Loucy (cell line): ENCODE measurements around the gene ILK.

Source experiments
- H2AFZ ChIP-seq: fragments of 200-600 bp; sonication (generic); 2 replicates; pipeline ENCODE4 v1.6.0; 2016; ENCODE audit warnings: antibody characterized with exemption, mild to moderate bottlenecking, low read length, moderate library complexity
- H3F3A ChIP-seq: fragments of 200-600 bp; 2 replicates; pipeline ENCODE4 v1.6.0; 2016; ENCODE audit warnings: antibody characterized with exemption, low read depth, mild to moderate bottlenecking
- H3K27me3 ChIP-seq: fragments of 200-600 bp; sonication (generic); 2 replicates; pipeline ENCODE4 v1.6.1; 2014; ENCODE audit warnings: low read length, mild to moderate bottlenecking; ENCODE audit not compliant: insufficient read depth, poor library complexity, severe bottlenecking
- H3K36me3 ChIP-seq: fragments of 200-600 bp; sonication (generic); 2 replicates; pipeline ENCODE4 v1.6.1; 2016; ENCODE audit warnings: low read length; ENCODE audit not compliant: insufficient read depth
- H3K4me1 ChIP-seq: fragments of 200-600 bp; sonication (generic); 2 replicates; pipeline ENCODE4 v1.5.1; 2014; ENCODE audit warnings: low read length, mild to moderate bottlenecking; ENCODE audit not compliant: insufficient read depth, poor library complexity, severe bottlenecking
- H3K4me2 ChIP-seq: fragments of 200-600 bp; sonication (generic); 2 replicates; pipeline ENCODE4 v1.6.0; 2014; ENCODE audit warnings: antibody characterized with exemption, low read length, low read depth, mild to moderate bottlenecking; ENCODE audit not compliant: poor library complexity, severe bottlenecking
- H3K4me3 ChIP-seq: fragments of 200-600 bp; sonication (generic); 2 replicates; pipeline ENCODE4 v1.5.1; 2014; ENCODE audit warnings: low read length, mild to moderate bottlenecking, mixed read lengths; ENCODE audit not compliant: poor library complexity, severe bottlenecking
- H3K79me2 ChIP-seq: fragments of 200-600 bp; sonication (generic); 2 replicates; pipeline ENCODE4 v1.6.1; 2014; ENCODE audit warnings: low read length; ENCODE audit not compliant: insufficient read depth
- H3K9ac ChIP-seq: fragments of 200-600 bp; sonication (generic); 2 replicates; pipeline ENCODE4 v1.6.0; 2014; ENCODE audit warnings: mild to moderate bottlenecking, low read depth, low read length, moderate library complexity; ENCODE audit not compliant: poor library complexity, severe bottlenecking
- H3K9me2 ChIP-seq: fragments of 200-600 bp; sonication (generic); replicated peaks from 2 replicates; pipeline ENCODE4 v1.6.1; 2016; ENCODE audit warnings: low read depth, low read length, mixed read lengths
- H3K9me3 ChIP-seq: fragments of 200-600 bp; sonication (generic); 2 replicates; pipeline ENCODE4 v1.6.1; 2014; ENCODE audit warnings: mild to moderate bottlenecking, antibody characterized with exemption, low read length, low read depth; ENCODE audit not compliant: insufficient read depth
- H4K20me1 ChIP-seq: fragments of 200-600 bp; sonication (generic); 2 replicates; pipeline ENCODE4 v1.6.0; 2014; ENCODE audit warnings: antibody characterized with exemption, low read length, mild to moderate bottlenecking; ENCODE audit not compliant: insufficient read depth, poor library complexity, severe bottlenecking
- EZH2phosphoT487 ChIP-seq: fragments of 200-600 bp; IDR thresholded peaks from 2 replicates; pipeline ENCODE4 v1.6.1; 2018; ENCODE audit warnings: antibody characterized with exemption, mild to moderate bottlenecking, moderate library complexity, borderline replicate concordance
- TF ChIP-seq, protein P1 (sequence below): fragments of 200-600 bp; sonication (generic); conservative IDR thresholded peaks from 2 replicates; pipeline ENCODE4 v1.5.1; 2014; ENCODE audit warnings: mild to moderate bottlenecking, antibody characterized with exemption, low read length

The ILK gene

DNA sequence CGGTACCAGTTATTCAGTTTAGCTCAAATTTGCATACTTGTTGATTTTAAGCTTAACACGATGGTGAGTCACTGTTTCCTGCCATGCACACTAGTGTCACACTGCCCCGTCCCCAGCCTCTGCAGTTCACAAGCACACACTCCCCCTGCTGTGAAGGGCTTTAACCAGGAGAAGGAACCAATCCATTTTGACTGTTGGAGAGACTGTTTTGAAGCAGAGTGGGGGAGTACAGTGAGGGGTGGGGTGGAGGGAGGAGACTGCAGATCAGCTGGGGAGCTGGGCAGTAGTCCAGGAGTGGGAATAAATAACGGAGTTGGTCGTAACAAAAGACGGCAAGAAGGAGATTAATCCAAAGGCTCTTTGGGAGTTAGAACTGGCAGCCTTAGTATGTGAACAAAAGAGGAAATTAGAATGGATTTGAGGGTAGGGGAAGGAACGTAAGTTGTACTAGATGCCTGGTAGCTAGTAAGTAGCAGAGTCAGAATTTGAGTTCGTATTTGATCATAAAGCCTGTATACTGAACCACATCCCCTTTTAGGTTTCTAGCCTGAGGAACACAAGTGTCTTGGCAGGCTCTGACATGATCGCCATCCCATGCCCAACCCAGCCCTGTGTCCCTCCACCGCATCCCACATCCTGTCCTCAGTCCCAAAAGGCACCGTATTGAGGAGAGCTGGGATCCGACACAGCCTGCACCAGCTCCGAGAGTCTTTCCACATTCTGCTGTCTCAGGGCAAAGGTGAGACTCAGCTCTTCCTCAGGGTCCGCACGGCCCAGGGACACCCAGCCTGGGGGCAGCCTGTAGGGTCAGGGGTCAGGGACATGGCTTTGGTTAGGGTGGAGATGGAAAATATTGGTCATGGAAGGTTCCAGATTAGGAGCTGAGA, 14.8 kb downstream of the ILK start:
- H3K79me2 ChIP-seq: peaks cover 6% of the 10 kb centered on the region; the same call in 1 of the 2 replicates
- H4K20me1 ChIP-seq: no peaks in the 10 kb centered on the region
- peak overlapping the region; percentile 85 for H3K4me3 ChIP-seq
- peaks cover 21% of the 10 kb centered on the region for H3K4me1 ChIP-seq
- no peaks in the 10 kb centered on the region for H3K36me3 ChIP-seq
- H3K9ac ChIP-seq: peak overlapping the region; percentile 63
- no peak overlapping the region for H2AFZ ChIP-seq
- no peaks in the 10 kb centered on the region for H3F3A ChIP-seq
- H3K27me3 ChIP-seq: no peaks in the 10 kb centered on the region
- H3K9me2 ChIP-seq: no peaks in the 10 kb centered on the region
- TF ChIP-seq, protein P1, sequence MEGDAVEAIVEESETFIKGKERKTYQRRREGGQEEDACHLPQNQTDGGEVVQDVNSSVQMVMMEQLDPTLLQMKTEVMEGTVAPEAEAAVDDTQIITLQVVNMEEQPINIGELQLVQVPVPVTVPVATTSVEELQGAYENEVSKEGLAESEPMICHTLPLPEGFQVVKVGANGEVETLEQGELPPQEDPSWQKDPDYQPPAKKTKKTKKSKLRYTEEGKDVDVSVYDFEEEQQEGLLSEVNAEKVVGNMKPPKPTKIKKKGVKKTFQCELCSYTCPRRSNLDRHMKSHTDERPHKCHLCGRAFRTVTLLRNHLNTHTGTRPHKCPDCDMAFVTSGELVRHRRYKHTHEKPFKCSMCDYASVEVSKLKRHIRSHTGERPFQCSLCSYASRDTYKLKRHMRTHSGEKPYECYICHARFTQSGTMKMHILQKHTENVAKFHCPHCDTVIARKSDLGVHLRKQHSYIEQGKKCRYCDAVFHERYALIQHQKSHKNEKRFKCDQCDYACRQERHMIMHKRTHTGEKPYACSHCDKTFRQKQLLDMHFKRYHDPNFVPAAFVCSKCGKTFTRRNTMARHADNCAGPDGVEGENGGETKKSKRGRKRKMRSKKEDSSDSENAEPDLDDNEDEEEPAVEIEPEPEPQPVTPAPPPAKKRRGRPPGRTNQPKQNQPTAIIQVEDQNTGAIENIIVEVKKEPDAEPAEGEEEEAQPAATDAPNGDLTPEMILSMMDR: no peak
- TF ChIP-seq EZH2phosphoT487: no peak
- peak overlapping the region; percentile 92 for H3K4me2 ChIP-seq
- H3K9me3 ChIP-seq: no peaks in the 10 kb centered on the region

DNA sequence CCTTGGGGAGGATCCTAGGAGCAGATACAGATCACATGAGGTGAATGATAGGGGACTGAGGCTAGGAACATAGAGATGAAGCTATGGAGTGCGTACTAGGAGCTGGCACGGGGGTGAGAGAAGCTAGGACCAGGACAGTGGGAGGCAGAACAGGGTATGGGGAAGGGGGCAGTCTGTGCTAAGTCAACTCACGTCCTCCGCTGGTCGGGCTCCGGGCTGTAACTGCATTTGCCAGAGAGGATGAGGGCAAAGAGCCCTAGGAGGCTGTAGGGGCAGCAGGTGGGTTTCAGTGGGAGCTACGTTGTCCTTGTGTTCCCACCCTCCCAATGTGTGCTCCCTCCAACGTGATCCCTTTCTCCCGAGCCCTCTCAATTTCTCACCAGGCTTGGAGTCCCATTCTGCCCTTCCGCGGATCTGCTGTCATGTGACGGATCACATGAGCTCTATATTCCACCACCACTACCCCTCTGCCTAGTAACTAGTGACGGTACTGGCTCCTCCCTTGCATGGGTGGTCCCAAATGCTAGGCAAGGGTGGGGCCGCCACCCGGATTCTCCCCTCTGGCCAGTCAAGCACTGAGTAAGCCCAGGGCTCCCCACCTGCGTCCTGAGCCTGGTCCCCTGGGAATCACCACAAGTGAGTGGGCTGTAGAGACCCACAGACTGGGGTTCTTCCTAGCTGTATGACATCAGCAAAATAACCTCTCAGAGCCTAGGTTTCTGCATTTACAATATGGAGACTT, 15.6 kb downstream of the ILK start, which contains the start of gene TPP1:
TPP1 (minus strand) TSS at position 419 of the 742 bp plus-strand sequence; CDS start at position 397, 22 bp downstream.
- H3K9me2 ChIP-seq: no peaks in the 10 kb centered on the region
- no peak for TF ChIP-seq EZH2phosphoT487
- TF ChIP-seq, protein P1: no peak
- H3F3A ChIP-seq: no peaks in the 10 kb centered on the region
- H3K4me2 ChIP-seq: peak within 1 kb of the TSS; percentile 92
- H3K9me3 ChIP-seq: no peaks in the 10 kb centered on the region
- H3K4me3 ChIP-seq: peak within 1 kb of the TSS; percentile 85
- peak within 1 kb of the TSS; percentile 68 for H2AFZ ChIP-seq
- H3K27me3 ChIP-seq: no peaks in the 10 kb centered on the region
- peaks cover 6% of the 10 kb centered on the region; the same call in 1 of the 2 replicates for H3K79me2 ChIP-seq
- H4K20me1 ChIP-seq: no peaks in the 10 kb centered on the region
- peaks cover 18% of the 10 kb centered on the region for H3K4me1 ChIP-seq
- H3K36me3 ChIP-seq: no peaks in the 10 kb centered on the region
- peak within 1 kb of the TSS; percentile 63 for H3K9ac ChIP-seq

DNA sequence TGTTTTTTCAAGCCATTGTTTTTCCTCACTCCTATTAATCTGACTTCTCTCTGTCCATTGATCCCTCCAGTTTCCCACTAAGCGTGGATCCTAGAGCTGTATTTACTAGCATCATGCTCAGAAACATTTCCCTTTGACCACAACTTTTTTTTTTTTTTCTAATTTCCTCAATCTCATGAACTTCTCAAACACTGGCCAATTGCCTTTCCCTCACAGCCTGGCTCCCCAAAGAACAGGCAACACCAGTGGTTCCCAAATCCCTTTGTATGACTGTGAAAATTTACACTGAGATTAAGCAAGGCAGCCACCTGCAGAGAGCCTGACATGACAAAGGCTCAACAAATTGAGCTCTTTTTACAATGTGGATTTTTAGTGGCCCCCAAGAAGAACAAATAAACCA, 17.1 kb downstream of the ILK start:
- H3K9me3 ChIP-seq: no peaks in the 10 kb centered on the region
- H3F3A ChIP-seq: no peaks in the 10 kb centered on the region
- H3K9me2 ChIP-seq: no peaks in the 10 kb centered on the region
- no peak overlapping the region for H3K9ac ChIP-seq
- H3K4me3 ChIP-seq: no peak overlapping the region
- no peak for TF ChIP-seq EZH2phosphoT487
- TF ChIP-seq, protein P1: no peak
- H3K27me3 ChIP-seq: no peaks in the 10 kb centered on the region
- no peaks in the 10 kb centered on the region for H3K36me3 ChIP-seq
- no peak overlapping the region for H3K4me2 ChIP-seq
- peaks cover 18% of the 10 kb centered on the region for H3K4me1 ChIP-seq
- H2AFZ ChIP-seq: no peak overlapping the region
- H4K20me1 ChIP-seq: no peaks in the 10 kb centered on the region
- H3K79me2 ChIP-seq: peaks cover 6% of the 10 kb centered on the region; the same call in 1 of the 2 replicates
